ENCODE results near the gene TEX11. TPM values are rescaled to one million over a fixed set of nuclear protein-coding genes. Genes with fewer than 3 reads are reported as not detected.

Gene TEX11
- total and polyA plus RNA-seq, 2 of the 13 experiments (the other 11 are each of a cell fraction or from before 2014, with no cell fraction given): not detected

GRCh38 chrX:70494441-70494840 is 414.1 kb downstream of the TEX11 start (continued):
- TF ChIP-seq FOXA1 (IDR thresholded peaks at IDR 0.05) (no peak), FOXA1 (CRISPR knock-in tag; IDR thresholded peaks at IDR 0.05) (no peak), SIX1 (CRISPR knock-in tag; IDR thresholded peaks at IDR 0.05; ENCODE audit: borderline replicate concordance) (no peak)

GRCh38 chrX:70488856-70489255 is 419.7 kb downstream of the TEX11 start:
- TF ChIP-seq SP5 (CRISPR knock-in tag; IDR thresholded peaks at IDR 0.05; ENCODE audit: borderline replicate concordance, low read depth) (no peak), ZNF747 (CRISPR knock-in tag; IDR thresholded peaks at IDR 0.05; ENCODE audit: borderline replicate concordance) (no peak), ZNF607 (CRISPR knock-in tag; IDR thresholded peaks at IDR 0.05; ENCODE audit: borderline replicate concordance) (no peak), CBX2 (IDR thresholded peaks at IDR 0.05; ENCODE audit: low read depth, low read length) (no peak), CBX2 (CRISPR knock-in tag; IDR thresholded peaks at IDR 0.05; ENCODE audit: low read depth) (no peak), YY1 (IDR thresholded peaks at IDR 0.05; ENCODE audit: insufficient read depth, insufficient replicate concordance, low read depth, low read length) (no peak), KLF6 (CRISPR knock-in tag; IDR thresholded peaks at IDR 0.05) (no peak), JUN (CRISPR knock-in tag; IDR thresholded peaks at IDR 0.05) (no peak), PHB2 (IDR thresholded peaks at IDR 0.05; ENCODE audit: partially characterized antibody) (no peak), SP140L (CRISPR knock-in tag; IDR thresholded peaks at IDR 0.05; ENCODE audit: borderline replicate concordance) (no peak), HOXA9 (CRISPR knock-in tag; IDR thresholded peaks at IDR 0.05; ENCODE audit: borderline replicate concordance) (no peak), JUND (CRISPR knock-in tag; IDR thresholded peaks at IDR 0.05) (no peak), SNAPC2 (CRISPR knock-in tag; IDR thresholded peaks at IDR 0.05) (no peak), ATF6 (CRISPR knock-in tag; conservative IDR thresholded peaks at IDR 0.05) (no peak), MEIS2 (CRISPR knock-in tag; IDR thresholded peaks at IDR 0.05) (no peak)
- CTCF ChIA-PET (ENCODE audit: low intra/inter-chr PET ratio, low total read pairs): no interaction called here

More at GRCh38 chrX:70488856-70489255, 419.7 kb downstream of the TEX11 start:
- Histone ChIP-seq H3K27me3 (ENCODE audit: control insufficient read depth in 1 of 2, insufficient read depth in 2 of 2, low read length in 2 of 2) (no peaks in the 10 kb centered on the region), H3K79me2 (ENCODE audit: insufficient read depth, low read length) (no peaks in the 10 kb centered on the region), H3K27ac (ENCODE audit: extremely low read length, insufficient read depth, low read length) (no peak overlapping the region), H3K4me1 (ENCODE audit: insufficient read depth, low read length) (no peaks in the 10 kb centered on the region), H3K4me2 (ENCODE audit: low read depth, low read length) (no peak overlapping the region), H3K9me3 (ENCODE audit: low read length) (no peaks in the 10 kb centered on the region), H3K36me3 (replicated peaks in 1 of 2; ENCODE audit: control insufficient read depth in 1 of 2, insufficient read depth in 2 of 2, low read length in 2 of 2) (peaks cover 0 to 8% of the 10 kb centered on the region in 2 experiments; a peak in 1 of 5 replicates), H2AFZ (ENCODE audit: low read length) (no peak overlapping the region), H3K4me3 (replicated peaks in 1 of 3; ENCODE audit: insufficient read depth in 1 of 3, low read depth in 2 of 3, low read length in 3 of 3) (no peak overlapping the region), H3K9ac (ENCODE audit: insufficient read depth, low read depth, low read length) (no peak overlapping the region), H4K20me1 (ENCODE audit: insufficient read depth, low read length) (no peaks in the 10 kb centered on the region)
- FAIRE-seq (no peak), ATAC-seq (no peak), DNase-seq (ENCODE audit: low spot score) (no peak)
- intact Hi-C loops (cut with micrococcal nuclease; ENCODE audit: unreplicated experiment): no loop called here
- 90% methylated on average over 2 of the region's 2 CpGs for whole genome bisulfite sequencing (ENCODE audit: low lambda C conversion rate)
- POLR2A ChIA-PET: no interaction called here
- BruUV-seq (replicated peaks): no TSS peak
- in situ Hi-C loops (cut with HindIII; ENCODE audit: extremely low pct_ligation_motif_present, low pct_unique_long_range_greater_than_20kb): no loop called here
